GM19025 (cell line): ENCODE results near the gene DGCR6L.
"Not testable (repeated sequence)": the region's sequence is repeated elsewhere in the genome, so short reads cannot be mapped to it uniquely, and the experiment has no call there.

Source experiments
- ATAC-seq: cut with Tn5 transposase; IDR thresholded peaks from one replicate; pipeline ENCODE4 v1.9.1; 2021; ENCODE audit warnings: mild to moderate bottlenecking, low read depth, moderate library complexity; ENCODE audit not compliant: unreplicated experiment

Gene DGCR6L

GRCh38 chr22:20265772-20266666 is 53.8 kb downstream of the DGCR6L start:
- not testable (repeated sequence) for ATAC-seq

- ATAC-seq: no peak
Observed at GRCh38 chr22:20264614-20265452, 55.0 kb downstream of the DGCR6L start.
